Hepatocyte (in vitro differentiated cells): ENCODE measurements around the gene RPUSD4.

Source experiments
- EZH2 ChIP-seq: fragments of 200-600 bp; sonication (generic); IDR thresholded peaks from 2 replicates; pipeline ENCODE4 v1.6.1; 2016; ENCODE audit warnings: antibody characterized with exemption, mild to moderate bottlenecking, borderline replicate concordance
- EZH2phosphoT487 ChIP-seq: fragments of 200-600 bp; sonication (generic); IDR thresholded peaks from one replicate; pipeline ENCODE4 v1.6.1; 2018; ENCODE audit warnings: antibody characterized with exemption, mild to moderate bottlenecking, low read depth, moderate library complexity; ENCODE audit not compliant: unreplicated experiment, severe bottlenecking
- TF ChIP-seq, protein P1 (sequence below): fragments of 200-600 bp; sonication (generic); IDR thresholded peaks from 2 replicates; pipeline ENCODE4 v1.5.1; 2016; ENCODE audit warnings: antibody characterized with exemption, mild to moderate bottlenecking; ENCODE audit not compliant: poor library complexity

DNA sequence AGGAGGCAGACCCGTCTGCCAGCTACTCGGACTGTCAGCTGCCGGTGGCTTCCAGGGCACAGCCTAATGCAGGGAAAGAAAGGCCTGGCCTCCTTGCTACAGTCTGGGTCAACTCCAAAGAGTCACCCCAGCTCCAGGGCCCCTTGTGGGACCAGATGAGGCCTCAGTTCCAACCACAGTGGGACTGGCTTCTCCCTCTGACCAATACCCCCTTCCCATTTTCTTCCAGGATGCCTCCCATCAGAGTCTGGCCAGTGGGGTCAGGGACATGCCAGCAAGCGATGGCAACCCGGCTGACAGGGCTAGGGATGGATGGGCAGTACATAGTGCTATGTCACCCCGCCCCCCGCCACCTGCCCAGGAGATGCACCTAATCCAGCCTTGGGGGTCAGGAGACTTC lies 36.6 kb downstream of the RPUSD4 start:
- TF ChIP-seq, protein P1, sequence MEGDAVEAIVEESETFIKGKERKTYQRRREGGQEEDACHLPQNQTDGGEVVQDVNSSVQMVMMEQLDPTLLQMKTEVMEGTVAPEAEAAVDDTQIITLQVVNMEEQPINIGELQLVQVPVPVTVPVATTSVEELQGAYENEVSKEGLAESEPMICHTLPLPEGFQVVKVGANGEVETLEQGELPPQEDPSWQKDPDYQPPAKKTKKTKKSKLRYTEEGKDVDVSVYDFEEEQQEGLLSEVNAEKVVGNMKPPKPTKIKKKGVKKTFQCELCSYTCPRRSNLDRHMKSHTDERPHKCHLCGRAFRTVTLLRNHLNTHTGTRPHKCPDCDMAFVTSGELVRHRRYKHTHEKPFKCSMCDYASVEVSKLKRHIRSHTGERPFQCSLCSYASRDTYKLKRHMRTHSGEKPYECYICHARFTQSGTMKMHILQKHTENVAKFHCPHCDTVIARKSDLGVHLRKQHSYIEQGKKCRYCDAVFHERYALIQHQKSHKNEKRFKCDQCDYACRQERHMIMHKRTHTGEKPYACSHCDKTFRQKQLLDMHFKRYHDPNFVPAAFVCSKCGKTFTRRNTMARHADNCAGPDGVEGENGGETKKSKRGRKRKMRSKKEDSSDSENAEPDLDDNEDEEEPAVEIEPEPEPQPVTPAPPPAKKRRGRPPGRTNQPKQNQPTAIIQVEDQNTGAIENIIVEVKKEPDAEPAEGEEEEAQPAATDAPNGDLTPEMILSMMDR = no peak
- TF ChIP-seq EZH2 (no peak), EZH2phosphoT487 (no peak)
